Measurements from ENCODE around the gene TP53AIP1. TPM values are rescaled to one million over a fixed set of nuclear protein-coding genes. Genes with fewer than 3 reads are reported as not detected.

The TP53AIP1 gene
- total and polyA plus RNA-seq, 2 experiments from 2014 or later, result 0.07 TPM; not detected in 1

- no peak for TF ChIP-seq CREB1 (CRISPR knock-in tag; IDR thresholded peaks at IDR 0.05; ENCODE audit: low read depth)
- TF ChIP-seq ETS1 (IDR thresholded peaks at IDR 0.05), result no peak
- no peak for TF ChIP-seq JUNB (IDR thresholded peaks at IDR 0.05; ENCODE audit: unreplicated experiment)
These were observed 23.5 kb downstream of the TP53AIP1 start (continued) for GRCh38 chr11:128919216-128919615.

- H3K27me3 Mint-ChIP-seq (ENCODE audit: insufficient read depth, low read depth, poor library complexity), result peaks cover 8% of the 10 kb centered on the region
- TF ChIP-seq ZNF462 (CRISPR knock-in tag; IDR thresholded peaks at IDR 0.05) (no peak), REST (IDR thresholded peaks at IDR 0.05; ENCODE audit: unreplicated experiment) (no peak), JUNB (IDR thresholded peaks at IDR 0.05; ENCODE audit: unreplicated experiment) (no peak), CTCF (conservative IDR thresholded peaks at IDR 0.05; ENCODE audit: low read depth in 2 of 2) (no peak), EZH2phosphoT487 (IDR thresholded peaks at IDR 0.05; ENCODE audit: unreplicated experiment) (no peak), ZNF114 (CRISPR knock-in tag; IDR thresholded peaks at IDR 0.05) (no peak), NANOG (IDR thresholded peaks at IDR 0.05; ENCODE audit: borderline replicate concordance) (no peak), ETS1 (IDR thresholded peaks at IDR 0.05) (no peak), EZH2 (IDR thresholded peaks at IDR 0.05; ENCODE audit: low read depth, unreplicated experiment) (no peak)
These were observed 25.4 kb downstream of the TP53AIP1 start for GRCh38 chr11:128917144-128917724.

More at GRCh38 chr11:128917144-128917724, 25.4 kb downstream of the TP53AIP1 start:
- Histone ChIP-seq H2AFZ (no peak overlapping the region), H3K36me3 (ENCODE audit: insufficient read depth) (no peaks in the 10 kb centered on the region), H3K27ac (ENCODE audit: low read depth) (no peak overlapping the region), H3F3A (replicated peaks; ENCODE audit: low read depth) (no peaks in the 10 kb centered on the region), H4K20me1 (replicated peaks; ENCODE audit: insufficient read depth) (no peaks in the 10 kb centered on the region), H3K79me2 (replicated peaks; ENCODE audit: insufficient read depth) (no peaks in the 10 kb centered on the region), H3K4me1 (ENCODE audit: insufficient read depth) (no peaks in the 10 kb centered on the region), H3K4me2 (no peak overlapping the region), H3K9me2 (ENCODE audit: insufficient read depth) (no peaks in the 10 kb centered on the region), H3K4me3 (no peak overlapping the region), H3K27me3 (ENCODE audit: insufficient read depth) (no peaks in the 10 kb centered on the region)
- no peaks in the 10 kb centered on the region; the same call in 2 of the 3 replicates for H3K4me1 Mint-ChIP-seq
- H3K4me3 Mint-ChIP-seq, result no peak overlapping the region
- no peak overlapping the region; the same call in 1 of the 2 replicates for H3K27ac Mint-ChIP-seq
- H3K9me3 Mint-ChIP-seq, result no peaks in the 10 kb centered on the region; the same call in 1 of the 3 replicates
- no peak for ATAC-seq
- DNase-seq (ENCODE audit: low spot score), result no peak
- H3K36me3 Mint-ChIP-seq (ENCODE audit: low read depth), result no peaks in the 10 kb centered on the region; the same call in 2 of the 3 replicates

Measured in GM23338 (cell line).